ENCODE results near the gene THOP1.

THOP1 gene

GRCh38 chr19:2785244-2785997 lies at the start of gene THOP1:
THOP1 (plus strand) TSS chr19:2785503; CDS start chr19:2785663, 160 bp downstream.
- peaks cover 27% of the 10 kb centered on the region for H3K36me3 ChIP-seq (ENCODE audit: insufficient read depth, low read length)
- no peaks in the 10 kb centered on the region for H3K9me2 ChIP-seq (ENCODE audit: low read depth, low read length)
- H3F3A ChIP-seq (ENCODE audit: insufficient read depth, low read length): no peaks in the 10 kb centered on the region
- H3K79me2 ChIP-seq (ENCODE audit: insufficient read depth, low read length): peaks cover 49% of the 10 kb centered on the region
- peak within 1 kb of the TSS; percentile 99 for H3K9ac ChIP-seq (ENCODE audit: low read length)
- peak within 1 kb of the TSS; percentile 76 for H3K27ac ChIP-seq (ENCODE audit: low read depth, low read length, poor library complexity, severe bottlenecking)
- H2AFZ ChIP-seq (ENCODE audit: low read length): no peak within 1 kb of the TSS
- H3K4me3 ChIP-seq (ENCODE audit: low read depth, low read length, poor library complexity, severe bottlenecking): peak within 1 kb of the TSS; percentile 100
- no peaks in the 10 kb centered on the region for H3K9me3 ChIP-seq (ENCODE audit: low read length)
- no peaks in the 10 kb centered on the region for H3K27me3 ChIP-seq (ENCODE audit: insufficient read depth, low read length)
- peaks cover 62% of the 10 kb centered on the region for H3K4me1 ChIP-seq (ENCODE audit: insufficient read depth, low read length, severe bottlenecking)
- H4K20me1 ChIP-seq (ENCODE audit: insufficient read depth, low read length): no peaks in the 10 kb centered on the region
- no peak for TF ChIP-seq EZH2 (IDR thresholded peaks at IDR 0.05; ENCODE audit: borderline replicate concordance, low read length)
- no peak for TF ChIP-seq CTCF (IDR thresholded peaks at IDR 0.05; ENCODE audit: low read length)
- peak within 1 kb of the TSS; percentile 90 for H3K4me2 ChIP-seq (ENCODE audit: low read length)

GRCh38 chr19:2736550-2737190 lies 48.6 kb upstream of the THOP1 start:
- no peak overlapping the region for H3K27ac ChIP-seq (ENCODE audit: low read depth, low read length, poor library complexity, severe bottlenecking)
- no peak overlapping the region for H2AFZ ChIP-seq (ENCODE audit: low read length)
- H3K4me2 ChIP-seq (ENCODE audit: low read length): no peak overlapping the region
- H3K27me3 ChIP-seq (ENCODE audit: insufficient read depth, low read length): no peaks in the 10 kb centered on the region
- H4K20me1 ChIP-seq (ENCODE audit: insufficient read depth, low read length): no peaks in the 10 kb centered on the region
- H3K4me3 ChIP-seq (ENCODE audit: low read depth, low read length, poor library complexity, severe bottlenecking): no peak overlapping the region
- peaks cover 6% of the 10 kb centered on the region for H3K4me1 ChIP-seq (ENCODE audit: insufficient read depth, low read length, severe bottlenecking)
- no peaks in the 10 kb centered on the region for H3K9me2 ChIP-seq (ENCODE audit: low read depth, low read length)
- no peaks in the 10 kb centered on the region for H3K79me2 ChIP-seq (ENCODE audit: insufficient read depth, low read length)
- no peaks in the 10 kb centered on the region for H3F3A ChIP-seq (ENCODE audit: insufficient read depth, low read length)
- TF ChIP-seq CTCF (IDR thresholded peaks at IDR 0.05; ENCODE audit: low read length) (no peak), EZH2 (IDR thresholded peaks at IDR 0.05; ENCODE audit: borderline replicate concordance, low read length) (no peak)
- no peak overlapping the region for H3K9ac ChIP-seq (ENCODE audit: low read length)
- no peaks in the 10 kb centered on the region for H3K9me3 ChIP-seq (ENCODE audit: low read length)
- peaks cover 36% of the 10 kb centered on the region for H3K36me3 ChIP-seq (ENCODE audit: insufficient read depth, low read length)

GRCh38 chr19:2739602-2740313 lies 45.5 kb upstream of the THOP1 start, which contains the start of gene SLC39A3:
SLC39A3 (minus strand) TSS chr19:2740017; CDS start chr19:2737257, 2,760 bp downstream.
- Histone ChIP-seq H4K20me1 (ENCODE audit: insufficient read depth, low read length) (no peaks in the 10 kb centered on the region), H3K27me3 (ENCODE audit: insufficient read depth, low read length) (no peaks in the 10 kb centered on the region), H3K9me2 (ENCODE audit: low read depth, low read length) (no peaks in the 10 kb centered on the region), H3K4me2 (ENCODE audit: low read length) (peak within 1 kb of the TSS; percentile 66), H3K4me3 (ENCODE audit: low read depth, low read length, poor library complexity, severe bottlenecking) (peak within 1 kb of the TSS; percentile 76), H3K4me1 (ENCODE audit: insufficient read depth, low read length, severe bottlenecking) (peaks cover 6% of the 10 kb centered on the region), H3K27ac (ENCODE audit: low read depth, low read length, poor library complexity, severe bottlenecking) (no peak within 1 kb of the TSS), H3K79me2 (ENCODE audit: insufficient read depth, low read length) (no peaks in the 10 kb centered on the region), H3K36me3 (ENCODE audit: insufficient read depth, low read length) (peaks cover 26% of the 10 kb centered on the region), H3K9me3 (ENCODE audit: low read length) (no peaks in the 10 kb centered on the region), H3K9ac (ENCODE audit: low read length) (peak within 1 kb of the TSS; percentile 61), H2AFZ (ENCODE audit: low read length) (no peak within 1 kb of the TSS), H3F3A (ENCODE audit: insufficient read depth, low read length) (no peaks in the 10 kb centered on the region)
- no peak for TF ChIP-seq EZH2 (IDR thresholded peaks at IDR 0.05; ENCODE audit: borderline replicate concordance, low read length)
- TF ChIP-seq CTCF (IDR thresholded peaks at IDR 0.05; ENCODE audit: low read length): no peak
